ENCODE measurements around the gene ITK. TPM values are rescaled to one million over a fixed set of nuclear protein-coding genes. Genes with fewer than 3 reads are reported as not detected.

The ITK gene
- polyA plus RNA-seq, 1 donor = 0.10 TPM

Other genes starting within 250 kb of the ITK start
- gene TIMD4, start 217.6 kb upstream of the ITK start, polyA plus RNA-seq (ENCODE audit: insufficient read length) = 1.1 TPM
- gene HAVCR1, start 121.7 kb upstream of the ITK start, polyA plus RNA-seq (ENCODE audit: insufficient read length) = not detected
- gene HAVCR2, start 71.8 kb upstream of the ITK start, polyA plus RNA-seq (ENCODE audit: insufficient read length) = 2.1 TPM
- 12.1 TPM for gene MED7, start 38.0 kb upstream of the ITK start, polyA plus RNA-seq (ENCODE audit: insufficient read length)
- gene GARIN3, start 14.6 kb upstream of the ITK start, polyA plus RNA-seq (ENCODE audit: insufficient read length) = not detected
- 5.2 TPM for gene CYFIP2, start 85.3 kb downstream of the ITK start, polyA plus RNA-seq (ENCODE audit: insufficient read length)